GM23338 (cell line): ENCODE measurements around the gene HHIPL1.

ENCODE experiments used
- CREB1 ChIP-seq: fragments of 250-450 bp; sonication (Bioruptor Pico); IDR thresholded peaks from 2 replicates; pipeline ENCODE4 v1.5.0; 2020; ENCODE audit warnings: low read depth, mild to moderate bottlenecking, moderate library complexity
- EZH2 ChIP-seq: fragments of 200-600 bp; sonication (generic); IDR thresholded peaks from one replicate; pipeline ENCODE4 v1.8.0; 2017; ENCODE audit warnings: antibody characterized with exemption, mild to moderate bottlenecking, low read depth; ENCODE audit not compliant: unreplicated experiment
- EZH2phosphoT487 ChIP-seq: fragments of 200-600 bp; sonication (generic); IDR thresholded peaks from one replicate; pipeline ENCODE4 v1.8.1; 2018; ENCODE audit warnings: antibody characterized with exemption; ENCODE audit not compliant: unreplicated experiment
- JUNB ChIP-seq: IDR thresholded peaks from one replicate; pipeline ENCODE4 v1.6.1; 2016; ENCODE audit warnings: antibody characterized with exemption; ENCODE audit not compliant: unreplicated experiment
- NANOG ChIP-seq: IDR thresholded peaks from 2 replicates; pipeline ENCODE4 v1.6.1; 2016; ENCODE audit warnings: antibody characterized with exemption, borderline replicate concordance
- POLR2AphosphoS5 ChIP-seq: IDR thresholded peaks from 2 replicates; pipeline ENCODE4 v1.6.1; 2016; ENCODE audit warnings: antibody characterized with exemption, low read depth
- ZNF114 ChIP-seq: fragments of 250-450 bp; sonication (Bioruptor Pico); IDR thresholded peaks from 2 replicates; pipeline ENCODE4 v1.5.0; 2020; ENCODE audit warnings: mild to moderate bottlenecking, moderate library complexity
- ZNF331 ChIP-seq: fragments of 250-450 bp; sonication (Bioruptor Pico); IDR thresholded peaks from 2 replicates; pipeline ENCODE4 v1.5.0; 2020; ENCODE audit warnings: low read depth, mild to moderate bottlenecking, moderate library complexity
- TF ChIP-seq, protein P1 (sequence below), 2 experiments: fragments of 200-600 bp in 1 of 2; sonication (generic) in 1 of 2; conservative IDR thresholded peaks; 2 replicates each; pipeline versions ENCODE4 v1.5.1 to v1.6.1; 2016 to 2017; ENCODE audit warnings: antibody characterized with exemption in 2 of 2, low read depth in 2 of 2, mild to moderate bottlenecking in 2 of 2, moderate library complexity in 1 of 2
- TF ChIP-seq, protein P2 (sequence below): IDR thresholded peaks from 2 replicates; pipeline ENCODE4 v1.6.1; 2016; ENCODE audit warnings: antibody characterized with exemption
- TF ChIP-seq, protein P3 (sequence below): IDR thresholded peaks from one replicate; pipeline ENCODE4 v1.6.1; 2018; ENCODE audit warnings: antibody characterized with exemption; ENCODE audit not compliant: unreplicated experiment
- TF ChIP-seq, protein P4 (sequence below): fragments of 250-450 bp; sonication (Bioruptor Pico); IDR thresholded peaks from 2 replicates; pipeline ENCODE4 v1.5.0; 2020; ENCODE audit warnings: mild to moderate bottlenecking, moderate library complexity

DNA sequence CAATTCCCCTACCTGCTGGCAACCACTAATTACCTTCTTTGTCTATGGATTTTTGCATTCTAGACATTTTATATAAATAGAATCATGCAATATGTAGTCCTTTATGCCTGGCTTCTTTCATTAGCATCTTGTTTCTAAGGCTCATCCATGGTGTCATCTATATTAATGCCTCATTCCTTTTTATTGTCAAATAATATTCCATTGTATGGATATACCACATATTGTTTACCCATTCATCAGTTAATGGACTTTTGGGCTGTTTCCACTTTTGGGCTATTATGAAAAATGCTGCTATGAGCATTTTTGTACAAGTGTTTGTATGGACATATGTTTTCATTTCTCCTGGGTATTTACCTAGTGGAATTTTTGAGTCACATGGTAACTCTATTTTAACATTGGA lies 57.2 kb downstream of the HHIPL1 start:
- TF ChIP-seq, protein P1, sequence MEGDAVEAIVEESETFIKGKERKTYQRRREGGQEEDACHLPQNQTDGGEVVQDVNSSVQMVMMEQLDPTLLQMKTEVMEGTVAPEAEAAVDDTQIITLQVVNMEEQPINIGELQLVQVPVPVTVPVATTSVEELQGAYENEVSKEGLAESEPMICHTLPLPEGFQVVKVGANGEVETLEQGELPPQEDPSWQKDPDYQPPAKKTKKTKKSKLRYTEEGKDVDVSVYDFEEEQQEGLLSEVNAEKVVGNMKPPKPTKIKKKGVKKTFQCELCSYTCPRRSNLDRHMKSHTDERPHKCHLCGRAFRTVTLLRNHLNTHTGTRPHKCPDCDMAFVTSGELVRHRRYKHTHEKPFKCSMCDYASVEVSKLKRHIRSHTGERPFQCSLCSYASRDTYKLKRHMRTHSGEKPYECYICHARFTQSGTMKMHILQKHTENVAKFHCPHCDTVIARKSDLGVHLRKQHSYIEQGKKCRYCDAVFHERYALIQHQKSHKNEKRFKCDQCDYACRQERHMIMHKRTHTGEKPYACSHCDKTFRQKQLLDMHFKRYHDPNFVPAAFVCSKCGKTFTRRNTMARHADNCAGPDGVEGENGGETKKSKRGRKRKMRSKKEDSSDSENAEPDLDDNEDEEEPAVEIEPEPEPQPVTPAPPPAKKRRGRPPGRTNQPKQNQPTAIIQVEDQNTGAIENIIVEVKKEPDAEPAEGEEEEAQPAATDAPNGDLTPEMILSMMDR (conservative IDR thresholded peaks at IDR 0.05; ENCODE audit: low read depth in 2 of 2): no peak
- TF ChIP-seq EZH2 (no peak), CREB1 (CRISPR knock-in tag) (no peak), POLR2AphosphoS5 (no peak), EZH2phosphoT487 (no peak), ZNF331 (CRISPR knock-in tag) (no peak), JUNB (no peak), NANOG (no peak), ZNF114 (CRISPR knock-in tag) (no peak)
- TF ChIP-seq, protein P2, sequence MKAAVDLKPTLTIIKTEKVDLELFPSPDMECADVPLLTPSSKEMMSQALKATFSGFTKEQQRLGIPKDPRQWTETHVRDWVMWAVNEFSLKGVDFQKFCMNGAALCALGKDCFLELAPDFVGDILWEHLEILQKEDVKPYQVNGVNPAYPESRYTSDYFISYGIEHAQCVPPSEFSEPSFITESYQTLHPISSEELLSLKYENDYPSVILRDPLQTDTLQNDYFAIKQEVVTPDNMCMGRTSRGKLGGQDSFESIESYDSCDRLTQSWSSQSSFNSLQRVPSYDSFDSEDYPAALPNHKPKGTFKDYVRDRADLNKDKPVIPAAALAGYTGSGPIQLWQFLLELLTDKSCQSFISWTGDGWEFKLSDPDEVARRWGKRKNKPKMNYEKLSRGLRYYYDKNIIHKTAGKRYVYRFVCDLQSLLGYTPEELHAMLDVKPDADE: no peak
- TF ChIP-seq, protein P3, sequence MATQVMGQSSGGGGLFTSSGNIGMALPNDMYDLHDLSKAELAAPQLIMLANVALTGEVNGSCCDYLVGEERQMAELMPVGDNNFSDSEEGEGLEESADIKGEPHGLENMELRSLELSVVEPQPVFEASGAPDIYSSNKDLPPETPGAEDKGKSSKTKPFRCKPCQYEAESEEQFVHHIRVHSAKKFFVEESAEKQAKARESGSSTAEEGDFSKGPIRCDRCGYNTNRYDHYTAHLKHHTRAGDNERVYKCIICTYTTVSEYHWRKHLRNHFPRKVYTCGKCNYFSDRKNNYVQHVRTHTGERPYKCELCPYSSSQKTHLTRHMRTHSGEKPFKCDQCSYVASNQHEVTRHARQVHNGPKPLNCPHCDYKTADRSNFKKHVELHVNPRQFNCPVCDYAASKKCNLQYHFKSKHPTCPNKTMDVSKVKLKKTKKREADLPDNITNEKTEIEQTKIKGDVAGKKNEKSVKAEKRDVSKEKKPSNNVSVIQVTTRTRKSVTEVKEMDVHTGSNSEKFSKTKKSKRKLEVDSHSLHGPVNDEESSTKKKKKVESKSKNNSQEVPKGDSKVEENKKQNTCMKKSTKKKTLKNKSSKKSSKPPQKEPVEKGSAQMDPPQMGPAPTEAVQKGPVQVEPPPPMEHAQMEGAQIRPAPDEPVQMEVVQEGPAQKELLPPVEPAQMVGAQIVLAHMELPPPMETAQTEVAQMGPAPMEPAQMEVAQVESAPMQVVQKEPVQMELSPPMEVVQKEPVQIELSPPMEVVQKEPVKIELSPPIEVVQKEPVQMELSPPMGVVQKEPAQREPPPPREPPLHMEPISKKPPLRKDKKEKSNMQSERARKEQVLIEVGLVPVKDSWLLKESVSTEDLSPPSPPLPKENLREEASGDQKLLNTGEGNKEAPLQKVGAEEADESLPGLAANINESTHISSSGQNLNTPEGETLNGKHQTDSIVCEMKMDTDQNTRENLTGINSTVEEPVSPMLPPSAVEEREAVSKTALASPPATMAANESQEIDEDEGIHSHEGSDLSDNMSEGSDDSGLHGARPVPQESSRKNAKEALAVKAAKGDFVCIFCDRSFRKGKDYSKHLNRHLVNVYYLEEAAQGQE: no peak
- TF ChIP-seq, protein P4, sequence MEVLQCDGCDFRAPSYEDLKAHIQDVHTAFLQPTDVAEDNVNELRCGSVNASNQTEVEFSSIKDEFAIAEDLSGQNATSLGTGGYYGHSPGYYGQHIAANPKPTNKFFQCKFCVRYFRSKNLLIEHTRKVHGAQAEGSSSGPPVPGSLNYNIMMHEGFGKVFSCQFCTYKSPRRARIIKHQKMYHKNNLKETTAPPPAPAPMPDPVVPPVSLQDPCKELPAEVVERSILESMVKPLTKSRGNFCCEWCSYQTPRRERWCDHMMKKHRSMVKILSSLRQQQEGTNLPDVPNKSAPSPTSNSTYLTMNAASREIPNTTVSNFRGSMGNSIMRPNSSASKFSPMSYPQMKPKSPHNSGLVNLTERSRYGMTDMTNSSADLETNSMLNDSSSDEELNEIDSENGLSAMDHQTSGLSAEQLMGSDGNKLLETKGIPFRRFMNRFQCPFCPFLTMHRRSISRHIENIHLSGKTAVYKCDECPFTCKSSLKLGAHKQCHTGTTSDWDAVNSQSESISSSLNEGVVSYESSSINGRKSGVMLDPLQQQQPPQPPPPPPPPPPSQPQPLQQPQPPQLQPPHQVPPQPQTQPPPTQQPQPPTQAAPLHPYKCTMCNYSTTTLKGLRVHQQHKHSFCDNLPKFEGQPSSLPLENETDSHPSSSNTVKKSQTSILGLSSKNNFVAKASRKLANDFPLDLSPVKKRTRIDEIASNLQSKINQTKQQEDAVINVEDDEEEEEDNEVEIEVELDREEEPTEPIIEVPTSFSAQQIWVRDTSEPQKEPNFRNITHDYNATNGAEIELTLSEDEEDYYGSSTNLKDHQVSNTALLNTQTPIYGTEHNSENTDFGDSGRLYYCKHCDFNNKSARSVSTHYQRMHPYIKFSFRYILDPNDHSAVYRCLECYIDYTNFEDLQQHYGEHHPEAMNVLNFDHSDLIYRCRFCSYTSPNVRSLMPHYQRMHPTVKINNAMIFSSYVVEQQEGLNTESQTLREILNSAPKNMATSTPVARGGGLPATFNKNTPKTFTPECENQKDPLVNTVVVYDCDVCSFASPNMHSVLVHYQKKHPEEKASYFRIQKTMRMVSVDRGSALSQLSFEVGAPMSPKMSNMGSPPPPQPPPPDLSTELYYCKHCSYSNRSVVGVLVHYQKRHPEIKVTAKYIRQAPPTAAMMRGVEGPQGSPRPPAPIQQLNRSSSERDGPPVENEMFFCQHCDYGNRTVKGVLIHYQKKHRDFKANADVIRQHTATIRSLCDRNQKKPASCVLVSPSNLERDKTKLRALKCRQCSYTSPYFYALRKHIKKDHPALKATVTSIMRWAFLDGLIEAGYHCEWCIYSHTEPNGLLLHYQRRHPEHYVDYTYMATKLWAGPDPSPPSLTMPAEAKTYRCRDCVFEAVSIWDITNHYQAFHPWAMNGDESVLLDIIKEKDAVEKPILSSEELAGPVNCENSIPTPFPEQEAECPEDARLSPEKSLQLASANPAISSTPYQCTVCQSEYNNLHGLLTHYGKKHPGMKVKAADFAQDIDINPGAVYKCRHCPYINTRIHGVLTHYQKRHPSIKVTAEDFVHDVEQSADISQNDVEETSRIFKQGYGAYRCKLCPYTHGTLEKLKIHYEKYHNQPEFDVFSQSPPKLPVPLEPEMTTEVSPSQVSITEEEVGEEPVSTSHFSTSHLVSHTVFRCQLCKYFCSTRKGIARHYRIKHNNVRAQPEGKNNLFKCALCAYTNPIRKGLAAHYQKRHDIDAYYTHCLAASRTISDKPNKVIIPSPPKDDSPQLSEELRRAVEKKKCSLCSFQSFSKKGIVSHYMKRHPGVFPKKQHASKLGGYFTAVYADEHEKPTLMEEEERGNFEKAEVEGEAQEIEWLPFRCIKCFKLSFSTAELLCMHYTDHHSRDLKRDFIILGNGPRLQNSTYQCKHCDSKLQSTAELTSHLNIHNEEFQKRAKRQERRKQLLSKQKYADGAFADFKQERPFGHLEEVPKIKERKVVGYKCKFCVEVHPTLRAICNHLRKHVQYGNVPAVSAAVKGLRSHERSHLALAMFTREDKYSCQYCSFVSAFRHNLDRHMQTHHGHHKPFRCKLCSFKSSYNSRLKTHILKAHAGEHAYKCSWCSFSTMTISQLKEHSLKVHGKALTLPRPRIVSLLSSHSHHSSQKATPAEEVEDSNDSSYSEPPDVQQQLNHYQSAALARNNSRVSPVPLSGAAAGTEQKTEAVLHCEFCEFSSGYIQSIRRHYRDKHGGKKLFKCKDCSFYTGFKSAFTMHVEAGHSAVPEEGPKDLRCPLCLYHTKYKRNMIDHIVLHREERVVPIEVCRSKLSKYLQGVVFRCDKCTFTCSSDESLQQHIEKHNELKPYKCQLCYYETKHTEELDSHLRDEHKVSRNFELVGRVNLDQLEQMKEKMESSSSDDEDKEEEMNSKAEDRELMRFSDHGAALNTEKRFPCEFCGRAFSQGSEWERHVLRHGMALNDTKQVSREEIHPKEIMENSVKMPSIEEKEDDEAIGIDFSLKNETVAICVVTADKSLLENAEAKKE (CRISPR knock-in tag): no peak
